Trophoblast cell (in vitro differentiated cells and primary cell): Measurements from ENCODE around the gene PIH1D1.

Source experiments
- DNase-seq, 2 donors: peaks; one replicate each; pipeline ENCODE4 v3.0.0-alpha.2; 2016
- H2AFZ ChIP-seq: 2 replicates; pipeline ENCODE4 v1.6.1; 2013; ENCODE audit warnings: low read length, moderate library complexity, mild to moderate bottlenecking; ENCODE audit not compliant: insufficient read depth, poor library complexity
- H2AK5ac ChIP-seq: 2 replicates; pipeline ENCODE4 v1.6.1; 2013; ENCODE audit warnings: mild to moderate bottlenecking, low read length
- H2BK120ac ChIP-seq: 2 replicates; pipeline ENCODE4 v1.6.1; 2013; ENCODE audit warnings: low read length, mild to moderate bottlenecking, moderate library complexity; ENCODE audit not compliant: insufficient read depth, poor library complexity
- H2BK12ac ChIP-seq: 2 replicates; pipeline ENCODE4 v1.6.1; 2013; ENCODE audit warnings: mild to moderate bottlenecking, low read length, moderate library complexity
- H2BK5ac ChIP-seq: 2 replicates; pipeline ENCODE4 v1.6.1; 2013; ENCODE audit warnings: low read length, low read depth, moderate library complexity, mild to moderate bottlenecking; ENCODE audit not compliant: poor library complexity
- H3K14ac ChIP-seq: 2 replicates; pipeline ENCODE4 v1.6.1; 2013; ENCODE audit warnings: mild to moderate bottlenecking, low read length
- H3K18ac ChIP-seq: 2 replicates; pipeline ENCODE4 v1.6.1; 2013; ENCODE audit warnings: mild to moderate bottlenecking, low read length
- H3K23ac ChIP-seq: 2 replicates; pipeline ENCODE4 v1.6.1; 2013; ENCODE audit warnings: low read length
- H3K27ac ChIP-seq: 2 replicates; pipeline ENCODE4 v1.5.1; 2013; ENCODE audit warnings: low read depth, mild to moderate bottlenecking, inconsistent platforms, low read length, moderate library complexity
- H3K27me3 ChIP-seq: 2 replicates; pipeline ENCODE4 v1.6.1; 2013; ENCODE audit warnings: inconsistent platforms, mild to moderate bottlenecking, low read length, moderate library complexity; ENCODE audit not compliant: insufficient read depth
- H3K36me3 ChIP-seq, 2 experiments: 1 replicate in 1 of 2; 2 replicates in 1 of 2; pipeline ENCODE4 v1.6.1; 2013; ENCODE audit warnings: low read length in 2 of 2, mild to moderate bottlenecking in 2 of 2, moderate library complexity in 1 of 2; ENCODE audit not compliant: insufficient read depth in 2 of 2, control insufficient read depth in 1 of 2
- H3K4ac ChIP-seq: 2 replicates; pipeline ENCODE4 v1.6.1; 2013; ENCODE audit warnings: low read depth, mild to moderate bottlenecking, low read length, moderate library complexity
- H3K4me1 ChIP-seq, 2 experiments: 1 replicate in 1 of 2; 2 replicates in 1 of 2; pipeline ENCODE4 v1.6.1; 2013; ENCODE audit warnings: low read length in 2 of 2, mild to moderate bottlenecking in 2 of 2, moderate library complexity in 1 of 2; ENCODE audit not compliant: insufficient read depth in 2 of 2, control insufficient read depth in 1 of 2
- H3K4me2 ChIP-seq: 2 replicates; pipeline ENCODE4 v1.6.1; 2013; ENCODE audit warnings: inconsistent platforms, mild to moderate bottlenecking, low read length, moderate library complexity
- H3K4me3 ChIP-seq: 2 replicates; pipeline ENCODE4 v1.5.1; 2013; ENCODE audit warnings: mild to moderate bottlenecking, low read depth, low read length, inconsistent platforms
- H3K79me1 ChIP-seq: one replicate; pipeline ENCODE4 v1.6.1; 2013; ENCODE audit warnings: low read length
- H3K79me2 ChIP-seq: 2 replicates; pipeline ENCODE4 v1.6.1; 2013; ENCODE audit warnings: low read length, mild to moderate bottlenecking; ENCODE audit not compliant: control insufficient read depth, insufficient read depth, poor library complexity
- H3K9ac ChIP-seq: 2 replicates; pipeline ENCODE4 v1.6.1; 2013; ENCODE audit warnings: mild to moderate bottlenecking, low read length
- H3K9me3 ChIP-seq: 2 replicates; pipeline ENCODE4 v1.6.1; 2013; ENCODE audit warnings: low read depth, mild to moderate bottlenecking, control low read depth, inconsistent platforms, low read length; ENCODE audit not compliant: insufficient read depth
- H4K12ac ChIP-seq: 2 replicates; pipeline ENCODE4 v1.6.1; 2013; ENCODE audit warnings: low read depth, mild to moderate bottlenecking, low read length, moderate library complexity
- H4K8ac ChIP-seq: 2 replicates; pipeline ENCODE4 v1.6.1; 2013; ENCODE audit warnings: low read depth, mild to moderate bottlenecking, low read length, moderate library complexity
- H4K91ac ChIP-seq: one replicate; pipeline ENCODE4 v1.6.1; 2013; ENCODE audit warnings: low read depth, mild to moderate bottlenecking, low read length, moderate library complexity
- WGBS: extraction: QIAGEN DNeasy Blood & Tissue Kit; methylation state at CpG from one replicate; pipeline ENCODE4 v1.1.7; 2013; ENCODE audit warnings: missing lambda C conversion rate; ENCODE audit not compliant: insufficient read length, insufficient coverage; ENCODE audit errors: extremely low coverage; 5-methylcytosine and 5-hydroxymethylcytosine counted together

PIH1D1 gene

GRCh38 chr19:49441210-49441959 lies 10.2 kb downstream of the PIH1D1 start, which contains the start of gene SLC17A7:
Gene SLC17A7, minus strand, starts transcription at chr19:49441527. Its CDS starts 148 bp downstream, at chr19:49441379.
- H3K14ac ChIP-seq = no peak within 1 kb of the TSS
- H3K23ac ChIP-seq = no peak within 1 kb of the TSS
- H3K9me3 ChIP-seq = peaks cover 7% of the 10 kb centered on the region
- WGBS = no CpG with 5 or more reads among the region's 56 CpGs
- H2AFZ ChIP-seq = no peak within 1 kb of the TSS
- H4K12ac ChIP-seq = no peak within 1 kb of the TSS
- H2BK120ac ChIP-seq = no peak within 1 kb of the TSS
- no peak within 1 kb of the TSS for H3K4me2 ChIP-seq
- no peak within 1 kb of the TSS for H2AK5ac ChIP-seq
- H2BK12ac ChIP-seq = peak within 1 kb of the TSS; percentile 13
- H3K27ac ChIP-seq = no peak within 1 kb of the TSS
- peaks cover under 1 to 2% of the 10 kb centered on the region in 2 experiments for H3K36me3 ChIP-seq
- DNase-seq = peak in 1 of 2 donors; percentile 30
- no peak within 1 kb of the TSS for H3K18ac ChIP-seq
- H3K4me1 ChIP-seq = peaks cover 1 to 3% of the 10 kb centered on the region in 2 experiments
- H3K4me3 ChIP-seq = no peak within 1 kb of the TSS
- H3K27me3 ChIP-seq = peaks cover 53% of the 10 kb centered on the region
- no peak within 1 kb of the TSS for H4K8ac ChIP-seq
- H3K79me2 ChIP-seq = peaks cover 3% of the 10 kb centered on the region
- no peak within 1 kb of the TSS for H3K9ac ChIP-seq
- H3K4ac ChIP-seq = no peak within 1 kb of the TSS
- H3K79me1 ChIP-seq = peaks cover 5% of the 10 kb centered on the region
- no peak within 1 kb of the TSS for H4K91ac ChIP-seq
- no peak within 1 kb of the TSS for H2BK5ac ChIP-seq

- H4K12ac ChIP-seq = no peak overlapping the region
- H3K4ac ChIP-seq = no peak overlapping the region
- peaks cover 3% of the 10 kb centered on the region for H3K79me2 ChIP-seq
- H3K36me3 ChIP-seq = no peaks in the 10 kb centered on the region
- DNase-seq = no peak
- no peak overlapping the region for H3K4me2 ChIP-seq
- H3K14ac ChIP-seq = no peak overlapping the region
- H3K27me3 ChIP-seq = peaks cover 56% of the 10 kb centered on the region
- no peak overlapping the region for H4K91ac ChIP-seq
- H3K4me3 ChIP-seq = no peak overlapping the region
- H3K27ac ChIP-seq = no peak overlapping the region
- H2AK5ac ChIP-seq = no peak overlapping the region
- no peak overlapping the region for H3K9ac ChIP-seq
- H2BK12ac ChIP-seq = no peak overlapping the region
- WGBS = no CpG with 5 or more reads among the region's 19 CpGs
- H3K18ac ChIP-seq = no peak overlapping the region
- no peak overlapping the region for H2AFZ ChIP-seq
- H3K79me1 ChIP-seq = peaks cover 5% of the 10 kb centered on the region
- no peak overlapping the region for H2BK120ac ChIP-seq
- peaks cover 10% of the 10 kb centered on the region for H3K9me3 ChIP-seq
- H3K4me1 ChIP-seq = peaks cover 3% of the 10 kb centered on the region in 2 experiments
- H4K8ac ChIP-seq = no peak overlapping the region
- no peak overlapping the region for H2BK5ac ChIP-seq
- no peak overlapping the region for H3K23ac ChIP-seq
These were observed 11.0 kb downstream of the PIH1D1 start for GRCh38 chr19:49440439-49441209.

GRCh38 chr19:49439836-49440235 lies 11.8 kb downstream of the PIH1D1 start:
- Histone ChIP-seq H3K4me1 (peaks cover 3% of the 10 kb centered on the region in 2 experiments), H3K79me1 (peaks cover 5% of the 10 kb centered on the region), H4K8ac (no peak overlapping the region), H2BK12ac (no peak overlapping the region), H3K27me3 (peaks cover 56% of the 10 kb centered on the region), H2BK5ac (no peak overlapping the region), H3K36me3 (no peaks in the 10 kb centered on the region), H3K79me2 (peaks cover 3% of the 10 kb centered on the region), H2AK5ac (no peak overlapping the region), H3K4me2 (no peak overlapping the region), H2BK120ac (no peak overlapping the region), H3K27ac (no peak overlapping the region), H3K23ac (no peak overlapping the region), H3K4ac (no peak overlapping the region), H3K9me3 (peaks cover 17% of the 10 kb centered on the region), H3K14ac (no peak overlapping the region), H3K9ac (no peak overlapping the region), H3K18ac (no peak overlapping the region), H3K4me3 (peak overlapping the region; percentile 47), H4K12ac (no peak overlapping the region), H4K91ac (no peak overlapping the region), H2AFZ (no peak overlapping the region)
- DNase-seq = no peak
- no CpG with 5 or more reads among the region's 6 CpGs for WGBS

- H3K79me1 ChIP-seq = peaks cover 3% of the 10 kb centered on the region
- no peak overlapping the region for H4K8ac ChIP-seq
- H3K4me3 ChIP-seq = no peak overlapping the region
- no peak overlapping the region for H3K14ac ChIP-seq
- H3K23ac ChIP-seq = no peak overlapping the region
- peaks cover 56% of the 10 kb centered on the region for H3K27me3 ChIP-seq
- DNase-seq = no peak
- H3K4ac ChIP-seq = no peak overlapping the region
- no peak overlapping the region for H3K18ac ChIP-seq
- WGBS = no CpG with 5 or more reads among the region's 6 CpGs
- H2BK12ac ChIP-seq = no peak overlapping the region
- no peak overlapping the region for H3K27ac ChIP-seq
- H3K4me2 ChIP-seq = no peak overlapping the region
- no peak overlapping the region for H4K12ac ChIP-seq
- no peak overlapping the region for H4K91ac ChIP-seq
- peaks cover 3% of the 10 kb centered on the region in 2 experiments for H3K4me1 ChIP-seq
- H2BK5ac ChIP-seq = no peak overlapping the region
- H3K9me3 ChIP-seq = peaks cover 20% of the 10 kb centered on the region
- no peaks in the 10 kb centered on the region for H3K36me3 ChIP-seq
- H3K9ac ChIP-seq = no peak overlapping the region
- no peak overlapping the region for H2BK120ac ChIP-seq
- no peak overlapping the region for H2AFZ ChIP-seq
- peaks cover 2% of the 10 kb centered on the region for H3K79me2 ChIP-seq
- H2AK5ac ChIP-seq = no peak overlapping the region
These were observed 13.4 kb downstream of the PIH1D1 start for GRCh38 chr19:49438261-49438660.
